Endodermal cell (in vitro differentiated cells): ENCODE data around the gene FBN2. TPM values are rescaled to one million over a fixed set of nuclear protein-coding genes. Genes with fewer than 3 reads are reported as not detected.

ENCODE experiments used
- DNase-seq: peaks from one replicate; pipeline ENCODE4 v3.0.0-alpha.2; 2017
- H3K27ac ChIP-seq: 2 replicates; pipeline ENCODE4 v1.5.1; 2013; ENCODE audit warnings: mild to moderate bottlenecking, low read depth, low read length, moderate library complexity
- H3K27me3 ChIP-seq: 2 replicates; pipeline ENCODE4 v1.6.1; 2013; ENCODE audit warnings: mild to moderate bottlenecking, low read length, moderate library complexity; ENCODE audit not compliant: insufficient read depth, control insufficient read depth, poor library complexity, severe bottlenecking
- H3K36me3 ChIP-seq: 2 replicates; pipeline ENCODE4 v1.7.0; 2013; ENCODE audit warnings: mild to moderate bottlenecking, low read length, moderate library complexity; ENCODE audit not compliant: control insufficient read depth, insufficient read depth
- H3K4me1 ChIP-seq: one replicate; pipeline ENCODE4 v1.7.0; 2013; ENCODE audit warnings: low read length; ENCODE audit not compliant: control insufficient read depth, insufficient read depth
- H3K4me3 ChIP-seq: 2 replicates; pipeline ENCODE4 v1.5.1; 2013; ENCODE audit warnings: mild to moderate bottlenecking, low read length, moderate library complexity
- H3K9ac ChIP-seq: 2 replicates; pipeline ENCODE4 v1.6.1; 2013; ENCODE audit warnings: mild to moderate bottlenecking, low read length, moderate library complexity; ENCODE audit not compliant: poor library complexity, severe bottlenecking; ENCODE audit errors: extremely low read depth
- H3K9me3 ChIP-seq: 2 replicates; pipeline ENCODE4 v1.6.1; 2013; ENCODE audit warnings: mild to moderate bottlenecking, low read length, moderate library complexity; ENCODE audit not compliant: control insufficient read depth
- H3K27ac Mint-ChIP-seq: 2 replicates; pipeline ENCODE4 v1.8.0; 2020; ENCODE audit warnings: mixed read lengths
- H3K27me3 Mint-ChIP-seq: 2 replicates; pipeline ENCODE4 v1.8.0; 2021; ENCODE audit warnings: mild to moderate bottlenecking, mixed read lengths; ENCODE audit not compliant: insufficient read depth
- H3K36me3 Mint-ChIP-seq: 2 replicates; pipeline ENCODE4 v1.8.0; 2020; ENCODE audit warnings: low read depth, mixed read lengths
- H3K4me1 Mint-ChIP-seq: 2 replicates; pipeline ENCODE4 v1.8.0; 2020; ENCODE audit warnings: mixed read lengths
- H3K4me3 Mint-ChIP-seq: 2 replicates; pipeline ENCODE4 v1.8.0; 2020; ENCODE audit warnings: mild to moderate bottlenecking, moderate library complexity, mixed read lengths
- H3K9me3 Mint-ChIP-seq: 2 replicates; pipeline ENCODE4 v1.8.0; 2020; ENCODE audit warnings: mild to moderate bottlenecking, mixed read lengths
- WGBS, 2 experiments: methylation state at CpG; one replicate each; pipeline versions ENCODE4 v1.1.5 to v1.1.7; 2013; ENCODE audit warnings: missing lambda C conversion rate in 2 of 2, mixed read lengths in 1 of 2; ENCODE audit not compliant: insufficient coverage in 1 of 2, insufficient read length in 1 of 2; 5-methylcytosine and 5-hydroxymethylcytosine counted together
- total RNA-seq, 2 donors: library from RNA; stranded (reverse); fragmentation: NEBNext Ultra II Directional in 1 of 2; extraction: Animal tissue kit (Norgen Biotek cat#: 25700) in 1 of 2; gene quantifications; 2 replicates in 1 of 2; 3 replicates in 1 of 2; pipeline ENCODE4 v1.2.1, GENCODE V29; 2021
- TF ChIP-seq, protein P1 (sequence below): fragments of 200-600 bp; sonication (generic); conservative IDR thresholded peaks from 2 replicates; pipeline ENCODE4 v1.5.0; 2021; ENCODE audit warnings: antibody characterized with exemption, mild to moderate bottlenecking

The FBN2 gene
- total RNA-seq, 2 donors from 2014 or later = 131 to 212 TPM

DNA sequence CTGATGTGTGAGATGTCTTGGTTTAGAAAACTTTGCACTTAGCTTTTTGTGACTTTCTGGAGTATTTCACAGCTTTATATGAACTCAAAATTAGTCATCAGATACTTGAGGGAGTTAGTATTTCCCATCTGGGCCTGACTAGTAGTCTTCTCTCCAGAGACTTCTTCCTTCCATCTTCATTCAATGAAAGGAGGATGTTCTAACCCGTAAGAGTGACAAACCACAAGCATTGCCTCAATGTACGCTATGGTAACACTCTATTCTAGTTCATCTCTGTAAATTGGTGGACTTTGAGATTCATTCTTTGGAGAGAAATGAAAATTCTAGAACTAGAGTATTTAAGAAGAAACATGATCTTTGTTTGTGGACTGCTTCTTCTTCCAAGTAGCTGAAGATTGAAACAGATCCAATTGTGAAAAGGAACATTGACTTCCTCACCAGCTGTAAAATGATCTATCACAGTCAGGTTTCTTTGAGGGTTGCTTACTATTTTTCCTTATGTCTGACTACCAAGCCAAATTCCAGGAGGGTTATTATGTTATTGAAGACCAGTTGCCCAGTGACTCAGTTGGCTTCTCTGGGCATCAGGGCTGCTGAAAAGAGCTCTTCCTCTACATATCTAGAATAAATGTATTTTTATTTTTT lies 296.9 kb downstream of the FBN2 start:
- Histone ChIP-seq H3K27me3 (no peaks in the 10 kb centered on the region), H3K4me1 (no peaks in the 10 kb centered on the region), H3K36me3 (no peaks in the 10 kb centered on the region), H3K9me3 (no peaks in the 10 kb centered on the region), H3K27ac (no peak overlapping the region), H3K9ac (no peak overlapping the region), H3K4me3 (no peak overlapping the region)
- 86 to 95% methylated on average over 2 of the region's 2 CpGs for whole genome bisulfite sequencing, 2 experiments
- no peak overlapping the region for H3K4me3 Mint-ChIP-seq
- H3K36me3 Mint-ChIP-seq = no peaks in the 10 kb centered on the region
- no peaks in the 10 kb centered on the region for H3K9me3 Mint-ChIP-seq
- no peak overlapping the region for H3K27ac Mint-ChIP-seq
- no peaks in the 10 kb centered on the region for H3K4me1 Mint-ChIP-seq
- DNase-seq = no peak
- no peaks in the 10 kb centered on the region for H3K27me3 Mint-ChIP-seq
- TF ChIP-seq, protein P1, sequence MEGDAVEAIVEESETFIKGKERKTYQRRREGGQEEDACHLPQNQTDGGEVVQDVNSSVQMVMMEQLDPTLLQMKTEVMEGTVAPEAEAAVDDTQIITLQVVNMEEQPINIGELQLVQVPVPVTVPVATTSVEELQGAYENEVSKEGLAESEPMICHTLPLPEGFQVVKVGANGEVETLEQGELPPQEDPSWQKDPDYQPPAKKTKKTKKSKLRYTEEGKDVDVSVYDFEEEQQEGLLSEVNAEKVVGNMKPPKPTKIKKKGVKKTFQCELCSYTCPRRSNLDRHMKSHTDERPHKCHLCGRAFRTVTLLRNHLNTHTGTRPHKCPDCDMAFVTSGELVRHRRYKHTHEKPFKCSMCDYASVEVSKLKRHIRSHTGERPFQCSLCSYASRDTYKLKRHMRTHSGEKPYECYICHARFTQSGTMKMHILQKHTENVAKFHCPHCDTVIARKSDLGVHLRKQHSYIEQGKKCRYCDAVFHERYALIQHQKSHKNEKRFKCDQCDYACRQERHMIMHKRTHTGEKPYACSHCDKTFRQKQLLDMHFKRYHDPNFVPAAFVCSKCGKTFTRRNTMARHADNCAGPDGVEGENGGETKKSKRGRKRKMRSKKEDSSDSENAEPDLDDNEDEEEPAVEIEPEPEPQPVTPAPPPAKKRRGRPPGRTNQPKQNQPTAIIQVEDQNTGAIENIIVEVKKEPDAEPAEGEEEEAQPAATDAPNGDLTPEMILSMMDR = no peak

DNA sequence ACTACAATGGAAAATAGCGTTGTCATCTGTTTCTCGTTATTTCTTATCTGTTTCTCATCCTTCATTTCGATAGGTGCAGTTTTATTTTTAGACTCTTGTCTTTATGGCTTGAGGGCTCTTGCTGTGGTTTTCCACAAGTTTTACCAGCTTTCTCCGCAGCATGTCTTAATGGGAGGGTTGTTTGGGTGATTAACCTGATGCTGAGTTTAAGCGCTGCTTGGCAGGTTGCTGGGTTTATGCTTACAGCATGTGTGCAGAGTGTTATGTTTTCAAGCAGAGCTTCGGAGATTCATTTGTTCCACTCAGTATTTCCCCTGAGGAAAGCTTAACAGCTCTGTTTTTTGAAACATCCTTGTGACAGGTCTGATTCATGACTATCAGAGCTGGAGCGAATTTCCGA lies 300.5 kb downstream of the FBN2 start:
- Histone ChIP-seq H3K27ac (no peak overlapping the region), H3K36me3 (no peaks in the 10 kb centered on the region), H3K4me1 (peaks cover 5% of the 10 kb centered on the region), H3K27me3 (no peaks in the 10 kb centered on the region), H3K9ac (no peak overlapping the region), H3K9me3 (no peaks in the 10 kb centered on the region), H3K4me3 (no peak overlapping the region)
- 91 to 97% methylated on average over 4 to 8 of the region's 8 CpGs for WGBS, 2 experiments
- Mint-ChIP-seq H3K27me3 (no peaks in the 10 kb centered on the region), H3K27ac (no peak overlapping the region), H3K9me3 (no peaks in the 10 kb centered on the region), H3K4me3 (no peak overlapping the region), H3K4me1 (peaks cover 15% of the 10 kb centered on the region), H3K36me3 (no peaks in the 10 kb centered on the region)
- DNase-seq = no peak
- TF ChIP-seq, protein P1 = no peak

DNA sequence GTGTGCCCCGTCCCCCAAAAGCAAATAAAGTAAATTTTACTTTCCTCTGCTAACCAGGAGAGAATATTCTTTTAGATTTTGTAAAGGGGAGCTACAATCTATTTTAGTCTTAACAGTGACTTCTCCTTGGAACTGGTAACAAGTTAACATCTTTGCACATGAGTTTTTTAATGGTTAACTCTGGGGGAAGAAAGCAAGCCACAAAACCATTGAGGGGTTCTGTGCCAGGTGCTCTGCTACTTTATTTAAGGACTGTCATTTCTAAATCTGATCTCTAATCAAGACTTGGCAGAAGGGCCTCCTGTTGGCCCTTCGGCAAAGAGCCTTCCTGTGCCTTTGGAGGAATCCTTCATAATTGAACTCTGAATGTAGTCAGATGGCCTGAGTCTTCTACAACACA lies 301.0 kb downstream of the FBN2 start:
- Histone ChIP-seq H3K4me3 (no peak overlapping the region), H3K27me3 (no peaks in the 10 kb centered on the region), H3K9ac (no peak overlapping the region), H3K36me3 (no peaks in the 10 kb centered on the region), H3K27ac (no peak overlapping the region), H3K4me1 (peaks cover 5% of the 10 kb centered on the region), H3K9me3 (no peaks in the 10 kb centered on the region)
- H3K27me3 Mint-ChIP-seq = no peaks in the 10 kb centered on the region
- WGBS, 2 experiments = 93 to 100% methylated on average over 1 to 2 of the region's 2 CpGs
- TF ChIP-seq, protein P1 = no peak
- H3K36me3 Mint-ChIP-seq = no peaks in the 10 kb centered on the region
- H3K4me3 Mint-ChIP-seq = no peak overlapping the region
- H3K27ac Mint-ChIP-seq = no peak overlapping the region
- no peaks in the 10 kb centered on the region for H3K9me3 Mint-ChIP-seq
- no peak for DNase-seq
- H3K4me1 Mint-ChIP-seq = peaks cover 15% of the 10 kb centered on the region
